ENCODE results near the gene MAP1B. TPM values are rescaled to one million over a fixed set of nuclear protein-coding genes. Genes with fewer than 3 reads are reported as not detected.

MAP1B gene
- total RNA-seq, 2 donors from 2014 or later = 87.9 to 93.3 TPM

DNA sequence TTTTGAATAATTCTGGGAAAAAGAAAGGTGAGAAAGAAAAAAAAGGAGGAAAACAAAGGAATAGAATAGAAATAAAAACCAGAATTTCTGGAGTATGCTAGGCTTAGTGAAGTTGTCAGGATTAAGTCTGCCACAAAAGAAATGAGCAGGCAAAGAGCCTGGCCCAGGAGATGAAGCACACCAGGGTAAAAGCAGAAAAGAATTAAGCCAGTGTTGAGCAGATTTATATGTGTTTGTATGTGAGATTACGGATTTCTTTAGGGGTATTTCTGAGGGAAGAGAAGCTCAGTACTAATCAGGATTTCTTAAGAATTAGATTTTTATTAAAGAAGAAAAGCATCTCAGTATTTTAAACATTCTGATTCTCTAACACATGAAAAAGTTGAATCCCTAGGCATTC lies 138.3 kb downstream of the MAP1B start:
- no peaks in the 10 kb centered on the region for H3K4me1 ChIP-seq (ENCODE audit: control insufficient read depth, insufficient read depth, low read length)
- no peaks in the 10 kb centered on the region for H3K9me3 ChIP-seq (ENCODE audit: control insufficient read depth, low read length)
- DNase-seq = no peak
- Mint-ChIP-seq H3K36me3 (ENCODE audit: low read depth) (no peaks in the 10 kb centered on the region), H3K9me3 (no peaks in the 10 kb centered on the region), H3K4me3 (no peak overlapping the region), H3K27ac (no peak overlapping the region), H3K27me3 (ENCODE audit: insufficient read depth) (no peaks in the 10 kb centered on the region), H3K4me1 (peaks cover 22% of the 10 kb centered on the region)
- no peak overlapping the region for H3K27ac ChIP-seq (ENCODE audit: low read depth, low read length)
- H3K36me3 ChIP-seq (ENCODE audit: control insufficient read depth, insufficient read depth, low read length) = peaks cover 6% of the 10 kb centered on the region
- TF ChIP-seq, protein P1, sequence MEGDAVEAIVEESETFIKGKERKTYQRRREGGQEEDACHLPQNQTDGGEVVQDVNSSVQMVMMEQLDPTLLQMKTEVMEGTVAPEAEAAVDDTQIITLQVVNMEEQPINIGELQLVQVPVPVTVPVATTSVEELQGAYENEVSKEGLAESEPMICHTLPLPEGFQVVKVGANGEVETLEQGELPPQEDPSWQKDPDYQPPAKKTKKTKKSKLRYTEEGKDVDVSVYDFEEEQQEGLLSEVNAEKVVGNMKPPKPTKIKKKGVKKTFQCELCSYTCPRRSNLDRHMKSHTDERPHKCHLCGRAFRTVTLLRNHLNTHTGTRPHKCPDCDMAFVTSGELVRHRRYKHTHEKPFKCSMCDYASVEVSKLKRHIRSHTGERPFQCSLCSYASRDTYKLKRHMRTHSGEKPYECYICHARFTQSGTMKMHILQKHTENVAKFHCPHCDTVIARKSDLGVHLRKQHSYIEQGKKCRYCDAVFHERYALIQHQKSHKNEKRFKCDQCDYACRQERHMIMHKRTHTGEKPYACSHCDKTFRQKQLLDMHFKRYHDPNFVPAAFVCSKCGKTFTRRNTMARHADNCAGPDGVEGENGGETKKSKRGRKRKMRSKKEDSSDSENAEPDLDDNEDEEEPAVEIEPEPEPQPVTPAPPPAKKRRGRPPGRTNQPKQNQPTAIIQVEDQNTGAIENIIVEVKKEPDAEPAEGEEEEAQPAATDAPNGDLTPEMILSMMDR (conservative IDR thresholded peaks at IDR 0.05) = no peak
- no peak overlapping the region for H3K9ac ChIP-seq (ENCODE audit: extremely low read depth, low read length, poor library complexity, severe bottlenecking)
- WGBS, 2 experiments (ENCODE audit: insufficient coverage in 1 of 2, insufficient read length in 1 of 2) = 87% methylated on average over 1 of the region's 1 CpG; no CpG with 5 or more reads in 1 of the 2 experiments
- H3K4me3 ChIP-seq (ENCODE audit: low read length) = no peak overlapping the region
- no peaks in the 10 kb centered on the region for H3K27me3 ChIP-seq (ENCODE audit: control insufficient read depth, insufficient read depth, low read length, poor library complexity, severe bottlenecking)

DNA sequence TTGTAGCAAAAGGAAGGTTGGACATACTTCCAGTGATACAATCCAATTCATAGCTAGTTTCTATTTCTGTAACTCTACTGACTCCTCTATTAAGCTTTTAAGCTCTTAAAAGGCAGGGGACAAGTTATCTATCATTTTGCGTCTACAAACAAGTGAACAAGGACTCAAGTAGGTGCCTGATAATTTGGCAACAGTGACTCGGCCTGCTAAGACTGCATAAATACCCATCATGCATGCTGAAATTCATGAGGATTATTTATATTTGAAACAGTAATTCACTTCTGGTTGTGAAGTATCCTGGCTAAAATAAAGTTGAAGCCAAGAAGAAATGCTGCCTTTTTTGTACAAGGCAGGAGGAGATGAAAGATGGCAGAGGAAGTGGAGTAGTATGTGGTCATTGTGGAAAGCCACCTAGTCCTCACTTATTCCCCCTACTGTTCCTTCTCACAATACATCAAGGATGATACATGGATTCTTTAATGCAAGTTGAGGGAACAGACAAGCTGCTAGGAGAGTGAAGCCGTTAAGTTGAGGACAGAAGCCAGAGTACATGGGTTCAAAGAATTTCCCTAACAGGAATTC lies 138.8 kb downstream of the MAP1B start:
- H3K27ac ChIP-seq (ENCODE audit: low read depth, low read length) = no peak overlapping the region
- Mint-ChIP-seq H3K36me3 (ENCODE audit: low read depth) (no peaks in the 10 kb centered on the region), H3K27ac (no peak overlapping the region), H3K4me3 (no peak overlapping the region), H3K9me3 (no peaks in the 10 kb centered on the region), H3K27me3 (ENCODE audit: insufficient read depth) (no peaks in the 10 kb centered on the region), H3K4me1 (peaks cover 26% of the 10 kb centered on the region)
- no peaks in the 10 kb centered on the region for H3K4me1 ChIP-seq (ENCODE audit: control insufficient read depth, insufficient read depth, low read length)
- 92 to 96% methylated on average over 2 to 3 of the region's 3 CpGs for WGBS, 2 experiments (ENCODE audit: insufficient coverage in 1 of 2, insufficient read length in 1 of 2)
- H3K9ac ChIP-seq (ENCODE audit: extremely low read depth, low read length, poor library complexity, severe bottlenecking) = no peak overlapping the region
- no peak overlapping the region for H3K4me3 ChIP-seq (ENCODE audit: low read length)
- peaks cover 4% of the 10 kb centered on the region for H3K36me3 ChIP-seq (ENCODE audit: control insufficient read depth, insufficient read depth, low read length)
- no peak for DNase-seq
- H3K27me3 ChIP-seq (ENCODE audit: control insufficient read depth, insufficient read depth, low read length, poor library complexity, severe bottlenecking) = no peaks in the 10 kb centered on the region
- H3K9me3 ChIP-seq (ENCODE audit: control insufficient read depth, low read length) = no peaks in the 10 kb centered on the region
- TF ChIP-seq, protein P1 (conservative IDR thresholded peaks at IDR 0.05) = no peak

DNA sequence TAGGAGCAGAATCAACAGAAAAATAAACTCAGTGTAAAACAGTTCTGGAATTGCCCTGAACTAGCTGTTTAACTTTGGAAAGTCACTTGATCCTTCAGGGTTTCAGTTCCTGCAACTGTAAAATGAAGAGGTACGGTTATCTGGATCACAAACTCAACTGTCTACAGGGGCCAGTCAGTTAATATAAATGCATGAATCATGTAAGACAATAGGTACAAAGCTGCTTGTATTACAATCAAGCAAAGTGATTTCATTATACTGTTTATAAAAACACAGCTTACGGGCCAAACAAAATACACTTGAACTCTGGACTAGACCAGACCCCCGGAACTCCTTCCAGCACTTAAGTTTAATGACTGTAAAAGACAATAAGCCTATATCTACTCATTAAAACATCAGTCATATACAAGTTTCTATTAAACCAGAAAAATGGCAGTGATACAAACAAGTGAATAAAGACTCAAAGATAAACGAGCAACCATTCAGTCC lies 139.7 kb downstream of the MAP1B start:
- H3K27me3 ChIP-seq (ENCODE audit: control insufficient read depth, insufficient read depth, low read length, poor library complexity, severe bottlenecking) = no peaks in the 10 kb centered on the region
- H3K9me3 Mint-ChIP-seq = no peaks in the 10 kb centered on the region
- no peak overlapping the region for H3K27ac ChIP-seq (ENCODE audit: low read depth, low read length)
- DNase-seq = no peak
- peaks cover 29% of the 10 kb centered on the region for H3K4me1 Mint-ChIP-seq
- no peaks in the 10 kb centered on the region for H3K36me3 ChIP-seq (ENCODE audit: control insufficient read depth, insufficient read depth, low read length)
- H3K27me3 Mint-ChIP-seq (ENCODE audit: insufficient read depth) = no peaks in the 10 kb centered on the region
- no peak overlapping the region for H3K4me3 Mint-ChIP-seq
- peaks cover 3% of the 10 kb centered on the region for H3K4me1 ChIP-seq (ENCODE audit: control insufficient read depth, insufficient read depth, low read length)
- H3K9ac ChIP-seq (ENCODE audit: extremely low read depth, low read length, poor library complexity, severe bottlenecking) = no peak overlapping the region
- 94 to 100% methylated on average over 2 to 4 of the region's 4 CpGs for WGBS, 2 experiments (ENCODE audit: insufficient coverage in 1 of 2, insufficient read length in 1 of 2)
- no peak overlapping the region for H3K27ac Mint-ChIP-seq
- H3K4me3 ChIP-seq (ENCODE audit: low read length) = no peak overlapping the region
- TF ChIP-seq, protein P1 (conservative IDR thresholded peaks at IDR 0.05) = no peak
- H3K36me3 Mint-ChIP-seq (ENCODE audit: low read depth) = no peaks in the 10 kb centered on the region
- no peaks in the 10 kb centered on the region for H3K9me3 ChIP-seq (ENCODE audit: control insufficient read depth, low read length)
